Mesenchymal stem cell (in vitro differentiated cells and primary cell): Measurements from ENCODE around the gene OPTC.

ENCODE experiments used
- DNase-seq: peaks from one replicate; pipeline ENCODE4 v3.0.0-alpha.2; 2013
- H2AFZ ChIP-seq: one replicate; pipeline ENCODE4 v1.6.1; 2013; ENCODE audit warnings: low read depth, mild to moderate bottlenecking, control low read depth, inconsistent platforms, low read length, moderate library complexity
- H2AK5ac ChIP-seq: 2 replicates; pipeline ENCODE4 v1.6.1; 2013; ENCODE audit warnings: low read length, moderate library complexity, mild to moderate bottlenecking, inconsistent platforms; ENCODE audit not compliant: severe bottlenecking
- H2BK120ac ChIP-seq: one replicate; pipeline ENCODE4 v1.6.1; 2013; ENCODE audit warnings: low read depth, mild to moderate bottlenecking, inconsistent platforms, low read length, moderate library complexity
- H2BK12ac ChIP-seq, 2 experiments: one replicate each; pipeline ENCODE4 v1.6.1; 2013; ENCODE audit warnings: inconsistent platforms in 2 of 2, low read length in 2 of 2, mild to moderate bottlenecking in 2 of 2, moderate library complexity in 2 of 2, control low read depth in 1 of 2
- H2BK15ac ChIP-seq: one replicate; pipeline ENCODE4 v1.6.1; 2013; ENCODE audit warnings: mild to moderate bottlenecking, low read depth, inconsistent platforms; ENCODE audit not compliant: poor library complexity, severe bottlenecking
- H2BK5ac ChIP-seq: 2 replicates; pipeline ENCODE4 v1.6.1; 2013; ENCODE audit warnings: low read depth, mild to moderate bottlenecking, low read length, control low read depth, inconsistent platforms; ENCODE audit not compliant: poor library complexity, severe bottlenecking
- H3K14ac ChIP-seq, 2 experiments: one replicate each; pipeline ENCODE4 v1.6.1; 2013; ENCODE audit warnings: inconsistent platforms in 2 of 2, low read length in 2 of 2, control low read depth in 1 of 2, mild to moderate bottlenecking in 1 of 2, moderate library complexity in 1 of 2
- H3K18ac ChIP-seq, 2 experiments: one replicate each; pipeline ENCODE4 v1.6.1; 2013; ENCODE audit warnings: inconsistent platforms in 2 of 2, low read length in 2 of 2, control low read depth in 1 of 2, low read depth in 1 of 2, mild to moderate bottlenecking in 1 of 2
- H3K23ac ChIP-seq, 2 experiments: one replicate each; pipeline ENCODE4 v1.6.1; 2013; ENCODE audit warnings: inconsistent platforms in 2 of 2, low read length in 2 of 2, mild to moderate bottlenecking in 2 of 2, moderate library complexity in 2 of 2, control low read depth in 1 of 2
- H3K27ac ChIP-seq: 2 replicates; pipeline ENCODE4 v1.5.1; 2013; ENCODE audit warnings: mild to moderate bottlenecking, moderate library complexity, low read length, control low read depth, inconsistent platforms; ENCODE audit not compliant: poor library complexity, severe bottlenecking
- H3K27me3 ChIP-seq, 2 experiments: 2 replicates each; pipeline versions ENCODE4 v1.6.1 to v1.7.0; 2013; ENCODE audit warnings: low read length in 2 of 2, mild to moderate bottlenecking in 2 of 2, moderate library complexity in 2 of 2, control low read depth in 1 of 2, inconsistent platforms in 1 of 2; ENCODE audit not compliant: control insufficient read depth in 1 of 2, insufficient read depth in 1 of 2
- H3K36me3 ChIP-seq, 2 experiments: 2 replicates each; pipeline versions ENCODE4 v1.6.1 to v1.7.0; 2013; ENCODE audit warnings: low read length in 2 of 2, control low read depth in 1 of 2, inconsistent platforms in 1 of 2, low read depth in 1 of 2, mild to moderate bottlenecking in 1 of 2; ENCODE audit not compliant: insufficient read depth in 2 of 2, control insufficient read depth in 1 of 2
- H3K4ac ChIP-seq, 2 experiments: one replicate each; pipeline ENCODE4 v1.6.1; 2013; ENCODE audit warnings: inconsistent platforms in 2 of 2, low read length in 2 of 2, mild to moderate bottlenecking in 2 of 2, moderate library complexity in 2 of 2, control low read depth in 1 of 2, low read depth in 1 of 2
- H3K4me1 ChIP-seq: 2 replicates; pipeline ENCODE4 v1.6.1; 2013; ENCODE audit warnings: low read depth, low read length, control low read depth; ENCODE audit not compliant: control insufficient read depth, insufficient read depth
- H3K4me2 ChIP-seq: 2 replicates; pipeline ENCODE4 v1.6.1; 2013; ENCODE audit warnings: low read length, mild to moderate bottlenecking, inconsistent platforms; ENCODE audit not compliant: poor library complexity, severe bottlenecking
- H3K4me3 ChIP-seq, 2 experiments: 2 replicates each; pipeline versions ENCODE4 v1.5.1 to v1.7.0; 2013; ENCODE audit warnings: low read length in 2 of 2, mild to moderate bottlenecking in 2 of 2, control low read depth in 1 of 2, low read depth in 1 of 2; ENCODE audit not compliant: insufficient read depth in 1 of 2
- H3K79me1 ChIP-seq: replicated peaks from 2 replicates; pipeline ENCODE4 v1.6.1; 2013; ENCODE audit warnings: mild to moderate bottlenecking, control low read depth, low read length, inconsistent platforms; ENCODE audit not compliant: poor library complexity, severe bottlenecking
- H3K9ac ChIP-seq: 2 replicates; pipeline ENCODE4 v1.7.0; 2013; ENCODE audit warnings: mild to moderate bottlenecking, low read length, moderate library complexity
- H3K9me3 ChIP-seq: 2 replicates; pipeline ENCODE4 v1.7.0; 2013; ENCODE audit warnings: mild to moderate bottlenecking, low read length; ENCODE audit not compliant: control insufficient read depth
- H4K8ac ChIP-seq: one replicate; pipeline ENCODE4 v1.6.1; 2013; ENCODE audit warnings: inconsistent platforms, mild to moderate bottlenecking, low read length, moderate library complexity
- H4K91ac ChIP-seq: one replicate; pipeline ENCODE4 v1.6.1; 2013; ENCODE audit warnings: mild to moderate bottlenecking, low read length, inconsistent platforms
- WGBS: methylation state at CpG from one replicate; pipeline ENCODE4 v1.1.7; 2013; ENCODE audit warnings: mixed read lengths; 5-methylcytosine and 5-hydroxymethylcytosine counted together

Gene OPTC

DNA sequence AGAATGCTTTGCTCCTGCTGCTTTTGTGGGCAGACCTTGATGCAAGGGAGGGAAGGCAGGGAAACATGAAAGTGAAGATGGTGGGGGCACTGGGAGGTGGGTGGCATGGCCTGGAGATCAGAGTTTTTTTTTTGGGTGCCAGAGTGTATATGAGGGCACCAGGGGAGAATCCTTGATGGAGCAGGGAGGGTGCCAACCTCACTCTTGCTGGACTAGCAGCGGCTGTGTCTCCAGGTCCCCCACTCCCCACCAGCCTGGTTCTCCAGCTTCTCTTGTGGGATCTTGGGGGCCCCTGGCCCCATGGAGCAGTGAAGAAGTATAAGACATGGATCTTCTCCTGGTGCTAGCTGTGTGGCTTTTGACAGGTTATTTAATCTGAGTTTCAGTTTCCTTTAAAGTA, 31.8 kb upstream of the OPTC start:
- no peak overlapping the region for H2BK15ac ChIP-seq
- H2BK120ac ChIP-seq = no peak overlapping the region
- no peak overlapping the region for H4K8ac ChIP-seq
- no peak overlapping the region for H3K9ac ChIP-seq
- DNase-seq = no peak
- no peak overlapping the region for H2BK5ac ChIP-seq
- no peaks in the 10 kb centered on the region for H3K9me3 ChIP-seq
- H2BK12ac ChIP-seq = no peak overlapping the region
- WGBS = 100% methylated on average over 1 of the region's 1 CpG
- H3K4me3 ChIP-seq = no peak overlapping the region
- H3K36me3 ChIP-seq = no peaks in the 10 kb centered on the region
- peaks cover 19% of the 10 kb centered on the region for H3K4me1 ChIP-seq
- peaks cover 0 to 32% of the 10 kb centered on the region in 2 experiments for H3K27me3 ChIP-seq
- H3K14ac ChIP-seq = no peak overlapping the region
- no peak overlapping the region for H3K18ac ChIP-seq
- H3K4me2 ChIP-seq = no peak overlapping the region
- H3K27ac ChIP-seq = no peak overlapping the region
- H4K91ac ChIP-seq = no peak overlapping the region
- no peak overlapping the region for H3K23ac ChIP-seq
- H3K4ac ChIP-seq = no peak overlapping the region
- no peak overlapping the region for H2AFZ ChIP-seq
- no peak overlapping the region for H2AK5ac ChIP-seq
- H3K79me1 ChIP-seq = no peaks in the 10 kb centered on the region

DNA sequence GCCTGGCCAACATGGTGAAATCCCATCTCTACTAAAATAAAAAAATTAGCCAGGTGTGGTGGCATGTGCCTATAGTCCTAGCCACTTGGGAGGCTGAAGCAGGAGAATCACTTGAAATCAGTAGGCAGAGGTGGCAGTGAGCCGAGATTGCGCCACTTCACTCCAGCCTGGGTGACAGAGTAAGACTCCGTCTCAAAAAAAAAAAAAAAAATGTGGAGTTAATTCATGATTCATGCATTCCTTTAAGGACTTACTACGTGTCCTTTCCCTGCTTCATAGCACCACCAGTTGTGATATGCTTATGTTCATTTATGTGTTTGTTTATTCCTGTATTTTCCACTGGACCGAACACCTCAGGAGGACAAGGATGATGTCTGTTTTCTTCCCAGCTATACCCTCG, 31.1 kb upstream of the OPTC start:
- Histone ChIP-seq H3K9ac (peak overlapping the region; percentile 65), H2BK15ac (no peak overlapping the region), H3K4me3 (no peak overlapping the region), H2BK5ac (no peak overlapping the region), H2AFZ (no peak overlapping the region), H3K4me1 (peaks cover 19% of the 10 kb centered on the region), H3K9me3 (no peaks in the 10 kb centered on the region), H3K4me2 (no peak overlapping the region), H3K18ac (no peak overlapping the region), H3K27me3 (peaks cover 0 to 32% of the 10 kb centered on the region in 2 experiments), H3K36me3 (no peaks in the 10 kb centered on the region), H3K4ac (no peak overlapping the region), H3K14ac (no peak overlapping the region), H2AK5ac (no peak overlapping the region), H4K8ac (no peak overlapping the region), H2BK120ac (no peak overlapping the region), H2BK12ac (peak overlapping the region in 1 of 2 experiments; percentile 17), H3K79me1 (no peaks in the 10 kb centered on the region), H3K23ac (no peak overlapping the region), H4K91ac (no peak overlapping the region), H3K27ac (no peak overlapping the region)
- DNase-seq = peak; percentile 81
- 70% methylated on average over 3 of the region's 6 CpGs for WGBS

DNA sequence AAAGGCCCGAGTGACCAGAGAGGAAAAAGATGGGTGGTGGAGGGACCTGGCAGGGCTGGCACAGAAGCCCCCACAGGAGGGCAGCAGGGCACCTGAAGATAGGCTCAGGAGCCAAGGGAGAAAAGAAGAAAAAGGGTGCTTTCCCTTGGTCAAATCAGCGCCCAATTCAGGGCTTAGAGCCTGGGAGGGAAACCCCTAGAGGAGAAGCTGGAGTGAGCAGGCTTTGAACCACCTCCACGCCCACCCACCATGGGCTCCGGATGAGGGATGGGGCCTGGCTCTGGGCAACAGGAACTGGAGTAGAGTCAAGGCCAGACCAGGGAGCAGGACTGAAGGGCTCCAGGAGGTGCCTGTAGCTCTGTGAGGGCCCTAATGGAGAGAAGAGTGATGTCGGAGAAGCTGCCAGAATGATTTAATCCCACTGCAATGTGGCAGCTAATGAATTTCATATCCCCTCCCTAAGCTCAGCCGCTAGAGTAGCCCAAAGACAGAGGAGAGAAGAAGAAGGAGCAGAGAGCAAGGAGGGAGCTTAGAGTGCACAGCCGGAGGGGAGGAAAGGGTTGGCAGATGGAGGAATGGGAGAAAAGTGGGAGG, 30.4 kb upstream of the OPTC start:
- 65% methylated on average over 6 of the region's 7 CpGs for WGBS
- DNase-seq = no peak

DNA sequence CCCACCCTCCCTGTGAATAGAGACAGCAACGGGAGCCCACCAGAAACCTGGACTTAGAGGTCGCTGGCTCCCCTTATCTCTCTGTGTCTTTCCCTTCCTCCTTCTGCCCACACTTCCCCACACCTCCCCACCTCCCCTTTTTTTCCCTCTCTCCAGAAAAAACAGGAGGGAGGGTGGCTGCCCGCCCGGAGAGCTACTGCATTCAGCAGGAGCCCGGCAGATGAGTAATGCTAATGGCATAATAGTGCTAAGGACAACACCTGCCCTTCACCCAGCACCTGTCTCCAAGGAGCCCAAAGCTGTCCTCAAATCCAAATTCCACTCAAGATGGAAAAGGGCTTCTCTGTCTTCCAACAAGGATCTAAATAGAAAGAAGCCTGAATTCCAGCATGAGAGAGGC, 29.7 kb upstream of the OPTC start:
- Histone ChIP-seq H3K9me3 (no peaks in the 10 kb centered on the region), H3K4me3 (no peak overlapping the region)

More for the DNA sequence above, 30.4 kb upstream of the OPTC start:
- H3K36me3 ChIP-seq = no peaks in the 10 kb centered on the region
- H4K8ac ChIP-seq = peak overlapping the region; percentile 61
- no peak overlapping the region for H2BK120ac ChIP-seq
- H2BK15ac ChIP-seq = peak overlapping the region; percentile 54
- H2AFZ ChIP-seq = peak overlapping the region; percentile 36
- H3K4me3 ChIP-seq = no peak overlapping the region
- peak overlapping the region in 1 of 2 experiments; percentile 37 for H3K18ac ChIP-seq
- peaks cover 19% of the 10 kb centered on the region for H3K4me1 ChIP-seq
- H3K9ac ChIP-seq = peak overlapping the region; percentile 65
- no peak overlapping the region for H2BK5ac ChIP-seq
- H2AK5ac ChIP-seq = no peak overlapping the region
- no peak overlapping the region for H3K23ac ChIP-seq
- H3K14ac ChIP-seq = no peak overlapping the region
- peak overlapping the region; percentile 7 to 69 for H2BK12ac ChIP-seq
- H3K9me3 ChIP-seq = no peaks in the 10 kb centered on the region
- H3K4ac ChIP-seq = no peak overlapping the region
- H3K79me1 ChIP-seq = no peaks in the 10 kb centered on the region
- no peak overlapping the region for H3K4me2 ChIP-seq
- no peak overlapping the region for H4K91ac ChIP-seq
- peaks cover 0 to 32% of the 10 kb centered on the region in 2 experiments for H3K27me3 ChIP-seq
- no peak overlapping the region for H3K27ac ChIP-seq

More for the DNA sequence above, 29.7 kb upstream of the OPTC start:
- Histone ChIP-seq H2AFZ (peak overlapping the region; percentile 36), H3K9ac (peak overlapping the region; percentile 65), H3K18ac (no peak overlapping the region), H3K79me1 (no peaks in the 10 kb centered on the region), H2BK12ac (no peak overlapping the region), H2BK5ac (no peak overlapping the region), H3K27ac (no peak overlapping the region), H2BK15ac (peak overlapping the region; percentile 30), H3K27me3 (peaks cover 0 to 27% of the 10 kb centered on the region in 2 experiments), H4K8ac (no peak overlapping the region), H4K91ac (no peak overlapping the region), H2AK5ac (no peak overlapping the region), H3K4me2 (no peak overlapping the region), H2BK120ac (no peak overlapping the region), H3K14ac (no peak overlapping the region), H3K36me3 (no peaks in the 10 kb centered on the region), H3K4ac (no peak overlapping the region), H3K23ac (no peak overlapping the region), H3K4me1 (peaks cover 19% of the 10 kb centered on the region)
- 55% methylated on average over 5 of the region's 5 CpGs for WGBS
- DNase-seq = no peak
